Activated gamma-delta T cell (primary cell): Measurements from ENCODE around the gene PDZD7.
"Not testable (repeated sequence)": the region's sequence is repeated elsewhere in the genome, so short reads cannot be mapped to it uniquely, and the experiment has no call there.

Experiments used
- DNase-seq: peaks from one replicate; lab custom pipeline; 2025; lab: John Stamatoyannopoulos, UW

PDZD7 gene

DNA sequence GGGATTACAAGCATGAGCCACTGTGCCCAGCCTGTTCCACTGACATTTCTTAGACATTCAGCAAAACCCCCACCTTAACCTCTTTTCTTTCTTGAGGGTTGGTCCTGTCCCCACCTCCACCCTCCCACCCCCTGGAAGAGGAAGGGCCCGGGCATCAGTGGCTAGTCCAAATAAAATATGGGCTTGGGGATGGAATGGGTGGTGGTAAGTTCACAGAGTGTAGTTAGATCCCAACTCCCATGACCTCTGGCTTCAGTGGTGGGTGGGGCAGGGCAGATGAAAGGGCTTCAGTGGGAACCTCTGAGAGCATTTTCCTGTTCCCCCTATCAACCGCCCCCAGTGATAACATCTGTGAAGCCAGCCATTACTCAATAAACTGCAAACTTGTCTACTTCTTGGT lies 9.9 kb upstream of the PDZD7 start:
- DNase-seq = no peak

DNA sequence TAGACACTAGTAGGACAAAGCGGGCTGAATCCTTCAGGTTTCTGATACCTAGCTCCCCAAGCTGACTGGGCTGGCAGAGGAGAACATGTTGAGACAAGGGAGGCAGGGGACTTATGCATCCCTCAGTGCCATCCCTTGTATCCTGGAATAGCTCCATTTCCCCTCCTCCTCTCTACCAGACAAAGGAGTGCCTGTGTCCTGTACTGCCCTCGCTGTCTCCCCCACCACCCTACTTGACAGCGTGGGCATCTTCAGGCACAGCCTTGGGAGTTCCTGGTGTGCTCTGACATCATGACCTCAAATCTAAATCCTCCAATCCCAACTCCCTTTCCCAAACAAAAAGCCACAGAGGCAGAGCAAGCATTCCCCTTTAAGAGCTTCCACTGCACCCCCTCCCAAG lies 9.1 kb upstream of the PDZD7 start:
- no peak for DNase-seq

DNA sequence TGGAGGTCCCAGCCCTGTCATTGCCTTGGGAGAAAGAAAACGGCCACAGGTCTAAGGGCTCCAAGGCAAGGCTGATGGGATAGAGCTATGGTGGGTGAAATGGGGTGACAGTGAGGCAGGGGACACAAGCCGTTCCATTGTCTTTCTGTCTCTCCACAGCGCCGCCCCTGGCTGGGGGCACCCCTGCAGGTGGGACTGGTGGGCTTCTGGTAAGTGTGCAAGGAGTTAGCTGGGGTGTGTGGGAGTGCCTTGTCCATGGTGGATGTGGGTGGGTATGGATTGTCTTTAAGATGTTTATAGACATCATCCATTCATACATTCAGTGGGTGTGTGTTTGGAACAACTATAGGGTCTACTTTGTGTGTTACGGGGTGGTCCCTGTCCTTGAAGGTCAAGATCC lies 7.6 kb upstream of the PDZD7 start:
- no peak for DNase-seq

DNA sequence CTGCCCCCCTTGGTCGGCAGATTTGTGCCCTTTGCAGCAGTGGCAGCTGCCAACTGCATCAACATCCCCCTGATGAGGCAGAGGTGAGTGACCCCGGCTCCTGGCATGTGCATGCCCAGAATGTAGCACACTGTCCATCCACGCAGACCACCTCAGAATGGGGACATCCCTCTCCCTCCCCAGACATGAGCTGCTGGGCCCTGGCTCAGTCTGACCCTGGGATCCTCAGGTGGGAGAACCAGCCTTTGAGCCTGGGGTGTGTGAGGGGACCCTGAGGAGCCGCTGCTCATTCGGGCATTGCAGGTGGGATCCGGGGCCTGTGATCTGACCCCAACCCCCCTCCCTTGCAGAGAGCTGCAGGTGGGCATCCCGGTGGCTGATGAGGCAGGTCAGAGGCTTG lies 5.8 kb upstream of the PDZD7 start:
- no peak for DNase-seq

DNA sequence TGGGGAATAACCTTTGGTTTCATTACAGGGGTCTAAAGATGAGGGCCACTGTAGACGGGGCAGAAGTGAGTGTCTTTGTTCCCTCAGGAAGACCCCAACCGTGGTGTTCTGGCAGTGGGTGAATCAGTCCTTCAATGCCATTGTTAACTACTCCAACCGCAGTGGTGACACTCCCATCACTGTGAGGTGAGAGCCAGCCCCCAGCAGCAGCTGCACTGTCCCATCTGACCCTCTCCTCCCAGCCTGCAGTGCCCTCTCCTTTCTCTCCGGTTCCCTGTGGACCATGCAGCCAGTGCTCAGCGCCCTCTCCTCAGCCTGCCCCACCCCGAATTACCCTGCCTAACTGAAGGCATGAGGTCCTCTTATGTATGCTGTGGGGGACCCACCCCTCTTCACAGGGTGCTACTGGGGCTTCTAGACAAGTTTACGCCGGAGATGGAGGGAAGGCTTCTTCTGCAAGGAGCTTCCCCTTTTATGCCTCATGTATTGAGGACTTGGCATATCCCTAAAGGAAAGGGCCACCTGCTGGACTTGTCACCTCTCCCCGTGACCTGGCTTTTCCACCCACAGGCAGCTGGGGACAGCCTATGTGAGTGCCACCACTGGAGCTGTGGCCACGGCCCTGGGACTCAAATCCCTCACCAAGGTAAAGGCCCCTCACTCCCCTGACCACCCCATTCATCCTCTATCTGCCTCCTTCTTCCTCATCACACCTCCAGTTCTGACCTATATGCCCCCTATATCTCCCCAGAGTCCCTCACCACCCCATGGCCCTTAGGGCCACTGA lies 5.2 kb upstream of the PDZD7 start:
- DNase-seq = no peak

DNA sequence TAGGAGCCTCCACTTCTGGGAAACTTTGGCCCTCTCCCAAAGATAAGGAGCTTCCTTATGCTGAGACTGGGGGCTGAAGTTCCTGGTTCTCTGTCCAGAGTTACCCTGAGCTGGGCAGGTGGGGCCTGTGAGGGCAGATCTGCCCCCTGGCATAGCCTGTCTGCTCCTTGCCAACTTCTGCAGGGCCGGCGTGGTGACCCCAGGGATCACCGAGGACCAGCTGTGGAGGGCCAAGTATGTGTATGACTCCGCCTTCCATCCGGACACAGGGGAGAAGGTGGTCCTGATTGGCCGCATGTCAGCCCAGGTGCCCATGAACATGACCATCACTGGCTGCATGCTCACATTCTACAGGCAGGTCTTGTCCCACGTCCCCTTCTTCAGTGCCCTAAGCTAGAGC lies 4.4 kb upstream of the PDZD7 start:
- DNase-seq = no peak

DNA sequence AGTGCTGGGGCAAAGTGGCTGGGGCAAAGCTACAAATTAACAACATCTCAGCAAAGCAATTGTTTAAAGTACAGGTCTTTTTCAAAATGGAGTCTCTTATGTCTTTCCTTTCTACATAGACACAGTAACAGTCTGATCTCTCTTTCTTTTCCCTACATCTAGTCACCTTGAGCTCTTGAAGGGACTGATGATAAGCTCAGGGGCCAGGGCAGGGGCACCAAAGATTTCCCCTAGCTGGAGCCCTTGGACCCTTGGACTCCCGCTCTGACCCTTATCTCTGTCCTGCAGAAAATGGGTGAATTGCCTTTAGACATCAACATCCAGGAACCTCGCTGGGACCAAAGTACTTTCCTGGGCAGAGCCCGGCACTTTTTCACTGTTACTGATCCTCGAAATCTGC lies 3.5 kb upstream of the PDZD7 start:
- not testable (repeated sequence) for DNase-seq

DNA sequence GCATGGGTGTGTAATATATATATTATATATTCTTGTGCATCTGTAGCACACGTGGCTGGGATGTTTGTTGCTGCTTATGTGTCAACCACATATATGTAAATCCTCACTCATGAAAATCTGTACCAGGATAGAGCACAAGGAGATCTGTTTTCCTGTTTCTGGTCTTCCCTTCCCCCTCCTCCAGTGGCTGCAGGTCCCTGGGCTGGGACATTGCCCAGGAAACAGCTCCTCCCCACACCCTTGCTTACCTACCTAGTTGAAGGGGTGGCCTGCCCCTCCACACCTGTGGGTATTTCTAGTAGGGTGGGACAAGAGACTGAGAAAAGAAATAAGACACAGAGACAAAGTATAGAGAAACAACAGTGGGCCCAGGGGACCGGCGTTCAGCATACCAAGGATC lies 2.3 kb upstream of the PDZD7 start:
- no peak for DNase-seq

DNA sequence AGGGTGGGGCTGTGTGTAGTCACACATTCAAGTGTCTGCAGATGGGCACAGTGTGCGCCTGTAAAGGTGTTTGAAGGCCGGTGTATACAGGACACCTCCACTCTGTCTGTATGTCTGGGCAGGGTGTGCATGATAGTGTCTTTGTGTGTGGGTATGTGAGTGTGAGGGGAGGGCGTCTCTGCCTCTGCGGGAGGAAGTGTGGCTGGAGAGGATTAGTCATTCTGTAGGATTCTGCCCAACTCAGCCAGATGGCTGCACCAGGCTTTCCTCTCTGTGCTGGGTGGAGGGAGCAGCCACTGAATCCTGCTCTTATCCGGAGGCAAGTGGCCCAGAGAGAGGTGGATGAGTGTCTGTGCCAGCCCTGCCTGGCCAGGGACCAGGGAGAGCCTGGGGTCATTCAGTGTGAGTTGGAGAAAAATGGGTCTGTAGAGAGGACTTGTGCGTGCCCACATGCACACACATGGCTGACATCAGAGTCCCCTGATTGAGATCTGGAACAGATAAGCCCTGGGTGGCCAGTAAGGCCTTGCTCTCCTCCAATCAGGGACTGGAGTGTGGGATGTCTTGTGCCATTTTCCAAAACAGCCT lies 1.8 kb upstream of the PDZD7 start:
- no peak for DNase-seq

DNA sequence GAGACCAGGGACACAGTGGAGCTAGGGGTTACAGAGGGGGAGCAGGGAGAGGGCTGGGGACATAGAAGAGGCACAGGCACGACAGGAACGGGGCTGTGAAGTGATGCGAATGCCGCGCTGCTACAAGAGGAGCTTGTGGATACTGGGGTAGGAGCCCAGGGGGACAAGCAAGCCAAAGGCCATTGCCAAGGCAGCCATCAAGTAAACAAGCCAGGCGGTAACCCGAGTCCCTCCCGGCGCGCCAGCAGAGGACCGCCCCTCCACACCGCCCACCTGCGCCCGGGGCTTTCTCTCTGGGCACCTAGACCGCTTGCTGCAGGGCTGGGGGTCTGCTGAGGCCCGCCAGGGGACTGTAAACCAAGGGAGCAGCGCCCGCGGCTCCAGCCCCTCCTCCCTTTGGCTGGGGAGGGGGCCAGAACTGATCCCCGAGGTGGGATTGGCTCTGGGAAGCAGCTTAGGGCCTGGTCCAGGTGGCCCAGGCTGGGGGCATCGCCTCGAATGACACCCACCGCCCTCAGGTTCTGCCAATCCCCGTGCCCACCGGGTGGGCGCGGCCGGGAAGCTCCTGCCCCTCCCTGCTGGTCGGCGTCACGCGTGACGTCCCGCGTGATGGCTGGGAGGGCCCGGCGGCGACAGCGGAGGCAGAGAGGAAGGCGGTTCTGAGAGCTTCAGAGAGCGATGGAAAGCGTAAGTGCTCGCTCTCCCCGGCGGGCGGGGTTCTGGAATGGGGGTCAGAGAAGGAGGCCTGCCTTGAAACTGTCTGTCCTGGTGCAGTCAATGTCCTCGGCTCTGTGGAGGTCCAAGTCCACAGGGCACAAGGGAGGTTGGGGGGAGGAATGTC lies 1.1 kb upstream of the PDZD7 start:
- DNase-seq = peak; percentile 78

DNA sequence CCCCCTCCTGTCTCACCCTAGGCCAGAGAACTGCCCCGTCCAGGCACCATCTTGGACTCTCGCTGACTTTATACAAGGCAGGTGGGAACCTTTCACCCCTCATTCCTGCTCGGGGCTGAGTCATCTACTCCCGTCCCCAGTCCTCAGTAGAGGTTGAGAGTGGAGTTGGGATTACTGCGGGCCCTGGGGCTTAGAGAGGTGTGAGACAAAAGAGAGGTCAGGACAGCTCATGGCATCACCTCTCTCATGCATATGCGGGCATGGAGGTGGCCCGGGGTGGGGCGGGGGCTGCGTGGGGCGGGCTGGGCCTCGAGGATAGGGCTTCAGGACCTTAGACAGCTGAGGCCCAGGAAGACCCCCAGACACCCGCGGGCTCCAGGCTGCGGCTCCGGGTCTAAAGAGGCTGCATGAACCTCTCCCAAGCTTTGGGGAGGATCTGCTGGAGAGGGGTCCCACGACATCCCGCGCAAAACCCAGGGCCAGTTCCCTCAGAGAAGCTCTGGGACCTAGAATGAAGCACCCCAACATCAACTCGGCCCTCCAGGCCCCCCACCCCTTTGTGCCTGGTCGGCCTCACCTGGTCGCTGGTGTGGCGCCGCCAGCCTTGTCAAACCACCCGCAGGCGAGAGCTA lies 317 bp downstream of the PDZD7 start:
- DNase-seq = no peak

DNA sequence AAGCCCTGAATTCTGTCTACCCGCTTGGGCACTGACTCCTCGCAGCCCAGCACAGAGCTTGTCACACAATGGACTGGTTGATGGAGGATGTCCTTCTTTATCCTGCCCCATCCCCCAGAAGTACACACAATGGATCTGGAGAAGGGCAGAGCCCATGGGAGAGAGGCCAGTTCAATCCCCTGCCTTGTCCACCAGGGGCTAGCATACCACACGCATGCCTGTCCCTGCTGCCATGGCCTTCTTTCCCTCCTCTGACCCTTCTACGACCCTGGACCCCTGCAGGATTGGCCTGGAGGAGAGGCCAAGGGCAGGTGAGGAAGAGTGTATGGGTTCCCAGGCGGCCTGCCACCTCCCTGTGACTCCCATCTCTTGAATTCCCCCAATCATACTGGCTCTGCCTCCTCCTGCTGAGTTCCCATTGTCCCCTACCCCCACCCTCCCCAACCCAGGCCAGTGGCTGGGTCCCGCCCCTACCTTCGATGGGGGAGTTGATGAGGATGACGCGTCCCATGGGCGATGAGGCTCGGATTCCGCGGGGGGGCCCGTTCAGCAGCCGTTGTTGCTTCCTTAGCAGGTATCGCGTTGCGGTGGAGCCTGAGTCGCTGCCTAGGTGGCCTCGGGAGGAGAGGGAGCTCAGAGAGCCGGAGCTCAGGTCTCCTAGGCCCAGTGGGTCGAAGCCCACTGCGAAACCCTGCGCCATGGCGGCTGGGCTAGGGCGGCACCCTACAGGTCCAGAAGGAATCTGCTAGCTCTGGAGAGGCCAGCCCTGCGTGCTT lies 1.2 kb downstream of the PDZD7 start:
- no peak for DNase-seq

DNA sequence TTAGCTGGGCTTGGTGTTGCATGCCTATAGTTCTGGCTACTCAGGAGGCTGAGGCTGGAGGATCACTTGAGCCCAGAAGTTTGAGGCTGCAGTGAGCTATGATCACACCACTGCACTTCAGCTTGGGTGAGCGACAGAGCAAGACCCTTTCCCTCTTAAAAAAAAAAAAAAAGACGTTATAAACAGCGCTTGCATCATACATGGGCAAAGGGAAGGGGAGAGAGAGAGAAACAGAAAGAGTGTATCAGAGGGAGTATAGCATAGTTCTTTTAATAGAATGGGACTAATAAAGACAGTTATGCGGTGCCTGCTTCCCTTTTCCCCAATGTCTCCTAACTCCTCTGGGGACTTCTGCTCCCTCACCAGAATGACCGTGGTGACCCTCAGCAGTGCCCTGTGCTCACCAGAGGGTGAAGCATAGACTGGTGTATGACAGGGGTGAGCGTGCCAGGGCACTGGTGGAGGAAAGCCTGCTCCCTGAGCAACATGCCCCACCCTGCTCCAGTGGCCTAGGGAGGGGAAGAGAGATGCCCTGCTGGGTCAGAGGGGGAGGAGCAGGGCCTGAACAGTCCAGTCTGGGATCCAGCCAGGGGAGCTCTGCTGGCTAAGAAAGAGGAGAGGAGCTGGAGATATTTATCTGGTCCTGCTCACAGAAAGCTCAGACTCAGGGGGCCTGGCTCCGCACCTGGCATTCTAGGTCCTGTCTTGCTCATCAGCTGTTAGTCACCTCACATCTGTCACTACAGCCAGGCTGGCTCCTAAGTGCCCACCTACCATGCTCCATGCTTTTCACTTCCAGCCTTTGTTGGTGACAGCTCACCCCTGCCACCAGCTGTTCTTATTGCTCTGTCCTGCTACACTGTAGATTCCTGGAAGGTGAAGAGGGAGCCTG lies 2.2 kb downstream of the PDZD7 start:
- DNase-seq = no peak

DNA sequence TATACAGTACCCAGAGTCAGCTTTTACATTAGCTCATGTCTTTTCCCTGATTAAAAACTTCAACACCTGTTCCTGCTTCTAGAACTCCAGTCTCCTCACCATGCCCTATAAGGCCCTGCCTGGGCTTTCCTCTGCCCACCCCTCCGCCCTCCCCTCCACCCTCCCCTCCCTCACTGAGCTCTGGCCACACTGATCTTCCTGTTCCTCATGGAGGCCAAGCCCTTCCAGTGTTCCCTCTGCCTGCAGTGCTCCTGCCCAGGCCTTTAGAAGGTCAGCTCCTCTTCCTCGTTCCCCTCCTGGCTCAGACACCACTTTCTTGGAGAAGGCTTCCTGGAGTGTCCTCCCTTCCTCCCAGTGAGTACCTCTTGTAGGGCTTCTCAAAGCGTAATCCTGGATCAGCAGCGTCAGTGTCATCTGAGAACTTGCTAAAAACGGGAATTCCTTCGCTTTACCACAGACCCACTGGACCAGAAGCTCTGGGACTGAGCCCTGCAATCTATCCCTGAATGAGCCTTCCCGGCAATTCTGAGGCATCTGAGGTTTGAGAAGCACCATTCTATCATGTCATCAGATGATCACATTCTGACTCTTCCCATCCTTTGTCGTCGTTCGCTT lies 3.7 kb downstream of the PDZD7 start:
- no peak for DNase-seq

DNA sequence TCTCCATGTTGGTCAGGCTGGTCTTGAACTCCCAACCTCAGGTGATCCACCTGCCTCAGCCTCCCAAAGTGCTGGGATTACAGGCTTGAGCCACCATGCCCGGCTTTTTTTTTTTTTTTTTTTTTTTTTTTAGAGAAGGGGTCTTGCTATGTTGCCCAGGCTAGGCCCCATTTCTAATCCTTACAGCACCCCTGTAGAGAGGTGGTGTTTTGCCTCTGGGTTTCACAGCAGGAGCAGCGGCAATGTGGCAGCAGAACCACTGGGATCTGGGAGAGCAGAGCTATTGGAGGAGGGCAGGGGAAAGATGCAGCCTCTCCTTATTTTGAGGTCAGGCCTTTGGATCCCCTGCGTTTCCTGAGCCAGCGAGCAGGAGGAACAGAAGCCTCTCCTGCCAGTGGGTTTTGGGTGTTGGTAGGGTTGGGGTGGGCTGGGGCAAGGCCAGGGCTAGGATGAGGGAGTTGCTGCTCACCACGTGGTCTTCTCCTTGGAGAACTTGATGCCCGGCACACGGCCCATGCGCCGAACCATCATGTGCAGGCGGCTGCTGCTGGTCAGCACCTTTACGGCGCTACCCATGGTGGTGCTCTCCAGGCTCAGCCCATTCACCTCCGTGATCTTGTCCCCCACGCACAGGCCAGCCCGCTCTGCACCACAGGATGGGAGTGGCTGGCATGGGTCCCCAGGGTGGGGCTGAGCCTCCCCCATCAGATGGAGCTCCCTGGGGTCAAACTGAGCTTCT lies 7.8 kb downstream of the PDZD7 start:
- DNase-seq = no peak

DNA sequence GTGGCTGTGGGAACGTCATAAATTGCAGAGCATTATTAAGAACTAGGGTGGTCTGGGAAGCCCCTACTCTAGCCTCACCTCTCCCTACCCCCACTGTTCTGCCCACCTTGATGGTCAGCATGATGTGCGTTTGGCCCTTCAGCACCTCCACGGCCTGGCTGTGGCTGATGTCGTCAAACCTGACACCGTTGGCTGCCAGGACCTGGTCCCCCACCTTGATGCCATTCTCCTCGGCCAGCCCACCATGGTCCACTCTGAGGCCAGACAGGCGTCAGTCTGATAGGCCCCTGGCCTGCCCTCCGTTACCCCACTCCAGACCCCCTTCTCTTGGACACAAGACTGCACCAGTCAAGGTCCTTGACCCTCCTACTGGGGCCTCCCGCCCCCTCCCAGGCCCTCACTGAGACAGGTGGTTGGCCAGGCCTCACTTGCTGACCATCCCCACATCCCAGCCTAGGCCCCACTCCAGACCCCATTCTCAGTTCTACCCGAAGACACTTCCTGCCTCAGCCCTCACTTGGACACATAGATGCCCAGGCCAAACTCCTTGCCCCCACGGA lies 9.2 kb downstream of the PDZD7 start:
- no peak for DNase-seq

DNA sequence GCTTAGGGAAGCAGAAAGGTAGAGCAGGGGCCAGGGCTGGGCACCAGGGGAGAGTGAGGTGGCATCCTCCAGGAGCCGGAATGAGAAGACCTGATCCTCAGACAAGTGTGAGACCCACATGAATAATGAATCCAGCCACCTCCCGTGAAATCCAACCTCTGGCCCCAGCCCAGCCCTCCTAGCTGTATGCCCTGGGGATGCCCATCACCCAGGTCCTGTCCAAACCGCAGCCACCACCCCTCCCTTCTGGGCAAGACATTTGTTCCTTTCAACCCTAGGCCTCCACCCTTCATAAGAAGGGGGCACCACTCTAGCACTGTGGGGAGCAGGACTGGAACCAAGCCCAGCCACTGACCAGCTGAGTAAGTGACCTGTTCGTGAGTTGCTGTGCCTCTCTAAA lies 9.7 kb downstream of the PDZD7 start:
- DNase-seq = no peak

DNA sequence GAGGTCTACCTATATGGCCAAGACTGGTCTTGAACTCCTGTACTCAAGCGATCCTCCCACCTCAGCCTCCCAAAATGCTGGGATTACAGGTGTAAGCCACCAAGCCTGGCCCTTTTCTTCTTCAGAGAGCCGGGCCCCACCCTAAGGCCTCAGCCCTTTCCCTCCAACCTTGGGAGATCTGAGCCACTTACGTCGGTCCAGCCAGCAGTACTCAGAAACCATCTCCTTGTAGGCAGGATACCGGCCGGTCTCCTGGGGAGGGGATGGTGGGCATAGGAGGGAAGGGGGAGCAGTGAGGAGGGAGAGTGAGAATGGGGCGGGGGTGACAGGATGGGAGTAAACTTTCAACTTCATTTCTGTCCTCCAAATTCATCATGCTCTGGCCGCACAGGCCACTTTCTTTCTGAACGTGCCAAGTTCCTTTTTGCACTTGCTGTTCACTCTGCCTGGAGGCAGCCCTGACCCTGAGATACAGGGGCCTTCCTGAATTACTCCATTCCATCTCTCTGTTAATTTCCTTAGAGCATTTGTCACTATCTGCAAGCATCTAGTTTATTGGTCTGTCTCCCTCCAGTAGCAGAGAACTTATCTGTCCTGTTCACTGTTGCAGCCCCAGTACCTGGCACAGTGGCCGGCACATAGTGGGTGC lies 10.4 kb downstream of the PDZD7 start:
- DNase-seq = no peak

DNA sequence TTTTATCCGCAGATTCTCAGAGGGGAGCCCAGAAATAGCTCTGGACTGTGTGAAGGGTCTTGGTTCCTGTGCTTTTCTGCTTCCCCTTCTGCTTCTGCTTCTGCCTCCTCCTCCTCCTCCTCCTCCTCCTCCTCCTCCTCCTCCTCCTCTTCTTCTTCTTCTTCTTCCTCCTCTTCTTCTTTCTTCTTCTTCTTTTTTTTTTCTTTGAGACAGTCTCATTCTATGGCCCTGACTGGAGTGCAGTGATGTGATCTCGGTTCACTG lies 11.6 kb downstream of the PDZD7 start:
- DNase-seq = no peak
